NCI-H1048 (cell line): Measurements from ENCODE around the gene PRSS21.

Source experiments
- DNase-seq: peaks from one replicate; lab custom pipeline; 2025; lab: John Stamatoyannopoulos, UW

The PRSS21 gene

GRCh38 chr16:2845116-2845515 is 28.1 kb downstream of the PRSS21 start:
- DNase-seq = no peak

- no peak for DNase-seq
Measured at GRCh38 chr16:2846511-2847310, 29.7 kb downstream of the PRSS21 start.

- DNase-seq = no peak
Measured at GRCh38 chr16:2848933-2849725, 32.1 kb downstream of the PRSS21 start.

GRCh38 chr16:2852003-2852730 is 35.1 kb downstream of the PRSS21 start:
- DNase-seq = no peak

- no peak for DNase-seq
Measured at GRCh38 chr16:2852731-2853507, 35.9 kb downstream of the PRSS21 start.

GRCh38 chr16:2853531-2854073 is 36.6 kb downstream of the PRSS21 start:
- DNase-seq = no peak

- no peak for DNase-seq
Measured at GRCh38 chr16:2854700-2855309, 37.8 kb downstream of the PRSS21 start.

GRCh38 chr16:2855536-2855935 is 38.5 kb downstream of the PRSS21 start:
- no peak for DNase-seq

GRCh38 chr16:2856061-2856670 is 39.1 kb downstream of the PRSS21 start:
- DNase-seq = no peak

GRCh38 chr16:2856686-2857450 is 39.8 kb downstream of the PRSS21 start:
- no peak for DNase-seq

- no peak for DNase-seq
Measured at GRCh38 chr16:2857451-2858244, 40.6 kb downstream of the PRSS21 start, which contains the start of gene PRSS22. PRSS22 (minus strand) TSS chr16:2858170; CDS start chr16:2858104, 66 bp downstream.

- DNase-seq = no peak
Measured at GRCh38 chr16:2858245-2859025, 41.4 kb downstream of the PRSS21 start.

- DNase-seq = no peak
Measured at GRCh38 chr16:2859686-2860265, 42.7 kb downstream of the PRSS21 start.

GRCh38 chr16:2860826-2861567 is 44.0 kb downstream of the PRSS21 start:
- no peak for DNase-seq

GRCh38 chr16:2865651-2866050 is 48.6 kb downstream of the PRSS21 start:
- no peak for DNase-seq

- no peak for DNase-seq
Measured at GRCh38 chr16:2866431-2866830, 49.4 kb downstream of the PRSS21 start.

- DNase-seq = no peak
Measured at GRCh38 chr16:2867661-2867986, 50.6 kb downstream of the PRSS21 start.
